GM12873 (cell line): ENCODE data around the gene SIX4.

ENCODE experiments used
- TF ChIP-seq, protein P1 (sequence below): IDR thresholded peaks from 2 replicates; pipeline ENCODE4 v1.5.1; 2012; ENCODE audit warnings: low read depth, mild to moderate bottlenecking, moderate library complexity, low read length, control low read depth; ENCODE audit not compliant: insufficient read depth; ENCODE audit errors: missing control alignments

SIX4 gene

DNA sequence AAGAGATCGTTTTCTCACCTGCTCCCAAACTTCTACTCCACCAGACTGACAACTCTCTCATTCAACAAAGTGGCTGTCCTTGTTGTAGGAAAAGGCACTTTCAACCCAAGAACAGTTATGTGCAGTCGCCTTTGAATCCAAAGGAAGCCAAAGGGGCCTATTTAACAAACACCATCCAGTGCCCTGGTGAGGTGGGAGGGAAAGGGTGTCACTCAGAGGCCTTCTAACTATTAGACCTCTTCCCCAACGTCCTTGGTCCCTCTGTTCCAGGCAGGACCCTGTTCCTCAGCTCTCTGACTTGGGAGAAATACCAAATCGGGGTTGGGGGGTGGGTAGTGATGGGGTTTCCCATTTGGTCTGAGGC, 3.2 kb downstream of the SIX4 start:
- TF ChIP-seq, protein P1, sequence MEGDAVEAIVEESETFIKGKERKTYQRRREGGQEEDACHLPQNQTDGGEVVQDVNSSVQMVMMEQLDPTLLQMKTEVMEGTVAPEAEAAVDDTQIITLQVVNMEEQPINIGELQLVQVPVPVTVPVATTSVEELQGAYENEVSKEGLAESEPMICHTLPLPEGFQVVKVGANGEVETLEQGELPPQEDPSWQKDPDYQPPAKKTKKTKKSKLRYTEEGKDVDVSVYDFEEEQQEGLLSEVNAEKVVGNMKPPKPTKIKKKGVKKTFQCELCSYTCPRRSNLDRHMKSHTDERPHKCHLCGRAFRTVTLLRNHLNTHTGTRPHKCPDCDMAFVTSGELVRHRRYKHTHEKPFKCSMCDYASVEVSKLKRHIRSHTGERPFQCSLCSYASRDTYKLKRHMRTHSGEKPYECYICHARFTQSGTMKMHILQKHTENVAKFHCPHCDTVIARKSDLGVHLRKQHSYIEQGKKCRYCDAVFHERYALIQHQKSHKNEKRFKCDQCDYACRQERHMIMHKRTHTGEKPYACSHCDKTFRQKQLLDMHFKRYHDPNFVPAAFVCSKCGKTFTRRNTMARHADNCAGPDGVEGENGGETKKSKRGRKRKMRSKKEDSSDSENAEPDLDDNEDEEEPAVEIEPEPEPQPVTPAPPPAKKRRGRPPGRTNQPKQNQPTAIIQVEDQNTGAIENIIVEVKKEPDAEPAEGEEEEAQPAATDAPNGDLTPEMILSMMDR: no peak

DNA sequence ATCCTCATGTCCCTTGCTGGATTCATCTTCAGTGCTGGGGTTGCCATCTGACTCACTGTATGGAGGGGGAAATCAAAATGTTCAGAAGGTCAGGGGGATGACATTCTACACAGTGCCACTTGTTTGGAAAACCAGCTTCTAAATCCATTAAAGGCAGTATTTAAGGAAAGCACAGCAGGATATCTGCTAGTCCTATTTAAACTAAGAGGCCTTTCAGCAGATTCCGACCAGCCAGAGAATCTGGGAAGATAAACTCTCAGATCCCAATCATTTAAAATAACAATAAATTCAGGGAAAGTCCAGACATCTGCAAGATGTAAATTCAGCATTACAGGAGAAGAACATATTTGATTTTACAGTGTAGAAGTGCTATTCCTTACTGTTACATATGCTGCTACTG, 3.8 kb downstream of the SIX4 start:
- TF ChIP-seq, protein P1: no peak

DNA sequence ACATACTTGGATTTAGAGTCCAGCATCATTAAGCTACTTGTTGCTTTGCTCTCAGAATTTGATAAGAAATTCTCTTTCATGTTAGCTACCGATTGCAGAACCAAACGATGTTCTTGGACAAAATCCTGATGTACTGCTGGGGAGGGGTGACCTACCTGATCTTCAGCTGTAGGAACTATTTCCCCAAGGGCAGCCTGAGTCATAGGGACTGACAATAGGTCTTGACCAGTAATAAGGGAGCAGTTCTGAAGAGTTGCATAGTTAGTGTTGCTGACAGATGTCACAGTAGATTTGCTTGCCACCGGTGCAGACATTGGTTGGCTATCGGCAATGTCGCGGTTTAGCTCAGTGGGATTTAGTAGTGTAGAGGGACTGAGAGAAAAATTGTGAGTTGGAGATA, 10.6 kb downstream of the SIX4 start:
- TF ChIP-seq, protein P1: no peak

DNA sequence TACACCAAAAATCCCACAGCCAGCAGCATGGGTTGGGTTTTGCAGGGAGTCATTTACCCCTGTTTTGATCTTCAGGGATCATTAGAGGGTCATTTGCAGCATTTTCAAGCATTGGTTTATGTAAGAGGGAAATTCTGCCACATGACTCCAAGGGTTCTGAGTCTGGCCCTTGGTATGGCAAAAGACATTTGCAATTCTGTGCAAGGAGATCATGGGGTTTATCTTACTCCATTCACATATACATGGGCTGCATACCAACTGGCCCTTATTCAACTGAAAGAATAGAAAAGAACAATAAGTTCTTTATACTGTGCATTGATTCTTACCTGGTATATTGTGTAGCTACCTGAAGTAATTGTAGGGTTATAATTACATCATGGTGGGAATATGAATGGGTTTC, 13.7 kb downstream of the SIX4 start:
- TF ChIP-seq, protein P1: no peak

DNA sequence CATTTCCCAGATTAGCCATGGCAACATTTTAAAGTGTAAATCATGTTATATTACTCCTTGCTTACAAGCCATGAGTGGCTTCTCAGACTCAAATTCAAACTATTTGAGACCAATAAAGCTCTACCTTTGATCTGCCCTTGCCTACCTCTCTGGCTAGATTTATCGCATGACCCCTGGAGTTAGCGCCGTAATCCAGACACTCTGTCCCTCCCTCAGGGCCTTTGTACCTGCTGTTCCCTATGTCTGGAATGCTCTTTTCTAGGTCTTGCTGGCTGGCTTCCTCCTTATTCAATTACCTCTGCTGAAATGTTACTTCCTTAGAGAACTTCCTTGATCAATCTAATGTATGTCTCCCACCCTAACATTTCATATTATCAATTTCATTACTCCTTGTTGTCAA, 16.3 kb downstream of the SIX4 start:
- TF ChIP-seq, protein P1: no peak

DNA sequence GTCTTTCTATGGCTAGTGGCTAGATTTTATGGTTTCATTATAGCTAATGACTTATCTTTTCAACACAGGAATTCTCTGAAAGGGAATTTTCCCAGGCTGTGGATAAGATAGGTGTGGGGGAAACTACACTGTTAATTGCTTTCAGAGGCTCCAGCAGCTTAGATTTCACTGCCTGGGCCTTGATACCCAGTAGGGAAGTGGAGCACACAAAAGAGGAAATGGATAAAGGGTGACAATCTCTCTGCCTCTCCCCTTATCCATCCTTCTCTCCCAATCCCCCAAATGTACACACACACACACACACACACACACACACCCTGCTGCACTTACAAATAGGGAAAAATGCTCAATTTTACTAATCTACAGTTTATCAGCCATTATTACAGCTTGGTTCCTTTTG, 19.1 kb downstream of the SIX4 start:
- TF ChIP-seq, protein P1: no peak

DNA sequence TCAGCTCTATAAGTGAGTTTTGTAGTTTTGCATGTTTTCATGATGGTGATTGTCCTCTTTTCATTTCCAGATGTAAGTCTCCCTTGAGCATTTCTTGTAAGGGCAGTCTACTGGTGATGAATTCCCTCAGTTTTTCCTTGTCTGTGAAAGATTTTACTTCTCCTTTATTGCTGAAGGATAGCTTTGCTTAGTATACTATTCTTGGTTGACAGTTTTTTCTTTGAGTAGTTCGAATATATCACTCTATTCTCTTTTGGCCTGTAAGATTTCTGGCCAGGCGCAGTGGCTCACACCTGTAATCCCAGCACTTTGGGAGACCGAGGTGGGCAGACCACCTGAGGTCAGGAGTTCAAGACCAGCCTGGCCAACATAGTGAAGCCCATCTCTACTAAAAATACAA, 23.6 kb downstream of the SIX4 start:
- TF ChIP-seq, protein P1: no peak

DNA sequence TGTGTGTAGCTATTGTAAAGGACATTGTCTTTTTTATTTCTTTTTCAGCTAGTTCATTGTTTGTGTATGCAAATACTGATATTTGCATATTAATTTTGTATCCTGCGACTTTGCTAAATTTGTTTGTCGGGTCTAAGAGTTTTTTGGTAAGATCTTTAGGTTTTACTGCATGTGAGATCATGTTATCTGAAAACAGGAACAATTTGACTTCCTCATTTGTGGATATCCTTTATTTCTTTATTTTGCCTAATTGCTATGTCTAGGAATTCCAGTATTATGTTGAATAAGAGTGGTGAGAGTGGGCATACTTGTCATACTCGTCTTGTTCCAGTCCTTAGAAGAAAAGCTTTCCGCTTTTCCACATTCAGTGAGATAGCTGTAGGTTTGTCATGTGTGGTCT, 28.8 kb downstream of the SIX4 start:
- TF ChIP-seq, protein P1: no peak
